Activated CD8-positive, alpha-beta T cell treated with anti-CD3 and anti-CD28 coated beads for 36 hours (primary cell): Measurements from ENCODE around the gene ADNP. TPM values are rescaled to one million over a fixed set of nuclear protein-coding genes. Genes with fewer than 3 reads are reported as not detected.

ENCODE experiments used
- ATAC-seq: fragments of 200-7000 bp; cut with Tn5 transposase; one replicate; pipeline ENCODE4 v1.10.0; 2021; ENCODE audit warnings: mild to moderate bottlenecking, moderate library complexity
- CTCF ChIA-PET: fragments of 350-600 bp; sonication (Branson Sonifier 250); formaldehyde crosslinking; loops from one replicate; lab custom pipeline; 2021; ENCODE audit warnings: antibody characterized with exemption; lab: Charles Lee
- POLR2A ChIA-PET: fragments of 350-600 bp; sonication (Branson Sonifier 250); formaldehyde crosslinking; loops from one replicate; lab custom pipeline; 2021; ENCODE audit warnings: antibody characterized with exemption; lab: Charles Lee
- DNase-seq: peaks from one replicate; pipeline ENCODE4 v3.0.0-alpha.2; 2020
- H3K27ac Mint-ChIP-seq: one replicate; pipeline ENCODE4 v1.8.0; 2021; ENCODE audit warnings: mild to moderate bottlenecking, mixed read lengths
- H3K27me3 Mint-ChIP-seq: one replicate; pipeline ENCODE4 v1.8.0; 2021; ENCODE audit warnings: mixed read lengths
- H3K36me3 Mint-ChIP-seq: one replicate; pipeline ENCODE4 v1.8.0; 2021; ENCODE audit warnings: low read depth, mixed read lengths
- H3K4me1 Mint-ChIP-seq: one replicate; pipeline ENCODE4 v1.8.0; 2021; ENCODE audit warnings: low read depth, mixed read lengths
- H3K4me3 Mint-ChIP-seq: one replicate; pipeline ENCODE4 v1.8.0; 2021; ENCODE audit warnings: mild to moderate bottlenecking, moderate library complexity, mixed read lengths
- H3K9me3 Mint-ChIP-seq: one replicate; pipeline ENCODE4 v1.8.0; 2021; ENCODE audit warnings: mixed read lengths
- intact Hi-C: fragments of 100-400 bp; cut with micrococcal nuclease; formaldehyde crosslinking; loops from one replicate; pipeline ENCODE4 v1.10.0; 2022
- total RNA-seq, 2 experiments: library from RNA; stranded (reverse); gene quantifications; one replicate each; pipeline ENCODE4 v1.2.3, GENCODE V29; 2021
- TF ChIP-seq, protein P1 (sequence below): fragments of 200-600 bp; IDR thresholded peaks from one replicate; pipeline ENCODE4 v1.8.0; 2022; ENCODE audit warnings: antibody characterized with exemption, mild to moderate bottlenecking

ADNP gene
- total RNA-seq, 2 experiments from 2014 or later, result 58.9 to 60.0 TPM

DNA sequence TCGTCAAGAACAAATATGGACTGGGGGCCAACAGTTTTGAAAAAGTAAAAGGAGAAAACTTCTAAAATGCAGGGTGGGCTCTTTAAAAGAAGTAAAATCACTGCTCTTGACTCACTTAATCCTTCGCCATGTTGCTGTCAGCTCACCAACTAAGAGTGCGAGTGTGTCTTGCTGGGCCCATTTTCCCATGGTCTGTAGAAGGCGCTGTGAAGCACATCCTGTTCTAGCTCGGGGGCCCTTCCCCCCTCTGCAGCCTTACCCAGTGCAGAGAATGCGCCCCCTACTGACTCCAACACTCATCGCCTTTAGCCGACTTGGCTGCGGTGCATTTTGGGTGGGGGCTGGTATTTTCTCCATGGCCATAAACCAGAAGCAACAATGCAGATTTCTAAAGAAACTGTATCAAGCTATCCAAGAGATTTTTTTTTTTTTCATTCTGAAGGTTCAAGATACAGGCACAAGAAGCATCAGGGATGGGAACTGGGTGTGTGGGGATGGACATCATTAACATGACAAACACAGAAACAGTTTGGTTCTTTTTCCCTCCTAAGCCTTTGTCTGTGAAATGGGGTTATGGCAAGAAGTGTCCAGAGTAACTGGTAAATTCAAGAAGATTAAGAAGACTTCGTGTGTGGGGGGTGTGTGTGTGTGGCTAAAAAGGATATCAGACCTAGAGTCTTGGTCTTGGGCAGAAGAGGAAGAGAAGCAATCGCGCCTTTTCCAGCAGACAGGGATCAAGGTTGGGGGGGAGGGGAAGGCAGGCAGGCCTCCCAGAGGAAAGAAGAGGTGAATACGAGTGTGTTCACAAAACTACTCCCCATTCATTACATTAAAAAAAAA lies 1.7 kb downstream of the ADNP start:
- ATAC-seq (peak; percentile 79), DNase-seq (peak; percentile 99)
- ChIA-PET CTCF (interaction anchor here (0.6 to 17.7 kb wide), 28 partner anchors 9 to 205 kb away, joined by 3 to 253 read pairs (median 6); partner anchors contain the start of genes BCAS4, DPM1 and MOCS3), POLR2A (interaction anchor here (0.6 to 6.2 kb wide), 17 partner anchors 9 to 138 kb away, joined by 3 to 85 read pairs (median 5); partner anchors contain the start of genes BCAS4, DPM1 and MOCS3)
- Mint-ChIP-seq H3K27ac (peak overlapping the region; percentile 92), H3K4me1 (peaks cover 50% of the 10 kb centered on the region), H3K27me3 (no peaks in the 10 kb centered on the region), H3K9me3 (no peaks in the 10 kb centered on the region), H3K36me3 (peaks cover 65% of the 10 kb centered on the region), H3K4me3 (peak overlapping the region; percentile 82)
- intact Hi-C loops, result loop anchor here (5.0 kb wide), 2 partner anchors 112 to 132 kb away; partner anchors contain the start of gene BCAS4
- TF ChIP-seq, protein P1, sequence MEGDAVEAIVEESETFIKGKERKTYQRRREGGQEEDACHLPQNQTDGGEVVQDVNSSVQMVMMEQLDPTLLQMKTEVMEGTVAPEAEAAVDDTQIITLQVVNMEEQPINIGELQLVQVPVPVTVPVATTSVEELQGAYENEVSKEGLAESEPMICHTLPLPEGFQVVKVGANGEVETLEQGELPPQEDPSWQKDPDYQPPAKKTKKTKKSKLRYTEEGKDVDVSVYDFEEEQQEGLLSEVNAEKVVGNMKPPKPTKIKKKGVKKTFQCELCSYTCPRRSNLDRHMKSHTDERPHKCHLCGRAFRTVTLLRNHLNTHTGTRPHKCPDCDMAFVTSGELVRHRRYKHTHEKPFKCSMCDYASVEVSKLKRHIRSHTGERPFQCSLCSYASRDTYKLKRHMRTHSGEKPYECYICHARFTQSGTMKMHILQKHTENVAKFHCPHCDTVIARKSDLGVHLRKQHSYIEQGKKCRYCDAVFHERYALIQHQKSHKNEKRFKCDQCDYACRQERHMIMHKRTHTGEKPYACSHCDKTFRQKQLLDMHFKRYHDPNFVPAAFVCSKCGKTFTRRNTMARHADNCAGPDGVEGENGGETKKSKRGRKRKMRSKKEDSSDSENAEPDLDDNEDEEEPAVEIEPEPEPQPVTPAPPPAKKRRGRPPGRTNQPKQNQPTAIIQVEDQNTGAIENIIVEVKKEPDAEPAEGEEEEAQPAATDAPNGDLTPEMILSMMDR, result peak; percentile 81

DNA sequence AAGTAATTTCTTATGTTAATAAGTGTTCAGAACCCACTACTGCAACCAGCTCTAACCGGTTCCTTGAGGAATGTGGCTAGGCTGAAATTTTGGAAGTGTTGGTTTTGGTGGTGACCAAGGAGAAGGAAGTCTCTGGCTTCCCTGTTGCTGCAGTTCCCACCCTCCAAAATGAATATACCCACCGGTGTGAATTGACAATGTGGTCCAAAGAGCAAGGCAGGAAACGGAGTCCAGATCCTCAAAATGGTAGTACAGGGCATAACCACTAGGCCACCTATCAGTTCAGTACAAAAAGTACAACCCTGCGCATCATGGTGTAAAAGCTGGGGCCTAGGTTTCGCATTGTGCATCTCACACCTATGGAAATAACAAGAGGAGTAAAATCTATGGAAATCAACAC lies 2.8 kb downstream of the ADNP start:
- no peak for ATAC-seq
- Mint-ChIP-seq H3K4me3 (peak overlapping the region; percentile 82), H3K9me3 (no peaks in the 10 kb centered on the region), H3K4me1 (peaks cover 58% of the 10 kb centered on the region), H3K36me3 (peaks cover 66% of the 10 kb centered on the region), H3K27me3 (no peaks in the 10 kb centered on the region), H3K27ac (peak overlapping the region; percentile 92)
- no peak for DNase-seq
- intact Hi-C loops, result loop anchor here (5.0 kb wide), 2 partner anchors 111 to 131 kb away; partner anchors contain the start of gene BCAS4
- TF ChIP-seq, protein P1, result no peak
- ChIA-PET POLR2A (interaction anchor here (0.8 to 6.2 kb wide), 11 partner anchors 13 to 138 kb away, joined by 3 to 85 read pairs (median 7); partner anchors contain the start of genes BCAS4, DPM1 and MOCS3), CTCF (interaction anchor here (0.6 to 17.7 kb wide), 15 partner anchors 9 to 179 kb away, joined by 3 to 253 read pairs (median 9); partner anchors contain the start of genes BCAS4, DPM1 and MOCS3)

DNA sequence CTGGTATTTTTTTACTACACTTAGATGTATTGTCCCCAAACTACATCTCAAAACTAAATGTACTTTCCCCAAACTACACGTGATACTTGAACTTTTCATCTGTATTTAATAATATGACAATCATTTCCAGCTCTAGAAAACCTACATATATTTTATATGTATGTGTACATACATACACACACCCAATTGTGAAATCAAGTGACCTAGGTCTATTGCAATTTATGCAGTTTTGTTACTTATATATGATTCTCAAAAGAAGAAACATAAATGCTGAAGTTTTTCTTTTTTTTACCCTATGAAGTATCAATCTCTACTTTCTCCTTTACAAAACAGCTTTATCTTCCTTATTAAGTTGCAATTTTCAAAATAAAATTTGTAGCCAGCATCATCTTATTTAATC lies 4.7 kb downstream of the ADNP start:
- Mint-ChIP-seq H3K4me3 (no peak overlapping the region), H3K4me1 (peaks cover 63% of the 10 kb centered on the region), H3K27ac (no peak overlapping the region), H3K27me3 (no peaks in the 10 kb centered on the region), H3K36me3 (peaks cover 59% of the 10 kb centered on the region), H3K9me3 (no peaks in the 10 kb centered on the region)
- DNase-seq (no peak), ATAC-seq (no peak)
- intact Hi-C loops, result loop anchor here (5.0 kb wide), 2 partner anchors 109 to 129 kb away; partner anchors contain the start of gene BCAS4
- TF ChIP-seq, protein P1, result no peak
- POLR2A ChIA-PET, result interaction anchor here (0.7 to 2.8 kb wide), 9 partner anchors 11 to 136 kb away, joined by 3 to 17 read pairs (median 4); partner anchors contain the start of genes BCAS4, DPM1 and MOCS3
- CTCF ChIA-PET, result interaction anchor here (1.0 to 17.7 kb wide), 4 partner anchors 10 to 133 kb away, joined by 3 to 253 read pairs (median 18); partner anchors contain the start of gene BCAS4

DNA sequence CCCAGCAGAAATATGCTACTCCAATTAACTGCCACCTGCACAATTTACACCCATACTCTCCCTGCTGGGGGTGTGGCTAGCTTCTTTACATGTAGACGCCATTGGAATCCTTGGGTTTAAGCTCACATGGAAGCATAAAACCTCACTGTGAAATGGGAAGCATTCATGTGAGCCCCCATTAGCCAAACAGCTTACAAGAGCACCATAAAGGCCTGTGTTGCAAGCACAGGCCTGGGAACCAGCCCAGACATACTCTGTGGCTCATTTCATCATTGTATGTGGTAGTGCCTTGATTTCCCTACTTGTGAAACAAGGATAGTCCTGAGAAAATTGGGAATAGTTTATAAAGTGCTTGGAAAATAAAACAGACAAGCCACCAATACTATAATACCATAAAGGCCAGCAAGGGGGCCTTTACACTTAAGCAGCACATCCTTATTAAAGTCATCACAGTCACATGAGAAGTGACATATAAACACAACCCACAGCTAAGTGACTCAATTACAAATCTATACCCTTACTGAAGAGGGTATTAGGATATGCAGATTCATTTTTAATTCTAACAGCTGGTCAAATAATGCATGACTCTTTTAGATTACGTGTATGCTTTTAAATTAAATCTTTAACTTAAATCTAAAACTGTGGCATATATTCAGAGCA lies 6.8 kb downstream of the ADNP start:
- CTCF ChIA-PET, result interaction anchor here (1.3 to 17.7 kb wide), 4 partner anchors 10 to 131 kb away, joined by 3 to 253 read pairs (median 4); partner anchors contain the start of genes BCAS4, DPM1 and MOCS3
- Mint-ChIP-seq H3K27ac (peak overlapping the region; percentile 38), H3K9me3 (no peaks in the 10 kb centered on the region), H3K4me3 (no peak overlapping the region), H3K36me3 (peaks cover 54% of the 10 kb centered on the region), H3K27me3 (no peaks in the 10 kb centered on the region), H3K4me1 (peaks cover 79% of the 10 kb centered on the region)
- no peak for ATAC-seq
- DNase-seq, result no peak
- intact Hi-C loops, result no loop called here
- TF ChIP-seq, protein P1, result no peak
- POLR2A ChIA-PET, result interaction anchor here (0.8 to 2.8 kb wide), 4 partner anchors 9 to 130 kb away, joined by 3 to 17 read pairs (median 4); no protein-coding TSS in a partner anchor
